Naive B cell (primary cell): ENCODE data around the gene CLEC14A. TPM values are rescaled to one million over a fixed set of nuclear protein-coding genes. Genes with fewer than 3 reads are reported as not detected.

Experiments used
- ATAC-seq, 2 donors: fragments of 150-1000 bp; cut with Tn5 transposase; 2 replicates each; pipeline ENCODE4 v1.10.0; 2021; ENCODE audit warnings: low read depth in 2 of 2, mild to moderate bottlenecking in 2 of 2, moderate library complexity in 2 of 2
- DNase-seq: peaks from one replicate; pipeline ENCODE4 v3.0.0; 2022
- H3K27ac Mint-ChIP-seq, 6 donors: one replicate each; pipeline ENCODE4 v1.8.0; 2020 to 2022; ENCODE audit warnings: mild to moderate bottlenecking in 6 of 6, mixed read lengths in 6 of 6, moderate library complexity in 5 of 6, inconsistent platforms in 2 of 6
- H3K27me3 Mint-ChIP-seq, 3 donors: one replicate each; pipeline ENCODE4 v1.8.0; 2021 to 2022; ENCODE audit warnings: mixed read lengths in 3 of 3, mild to moderate bottlenecking in 1 of 3
- H3K36me3 Mint-ChIP-seq, 2 donors: one replicate each; pipeline ENCODE4 v1.8.0; 2020 to 2022; ENCODE audit warnings: mixed read lengths in 2 of 2, inconsistent platforms in 1 of 2, mild to moderate bottlenecking in 1 of 2
- H3K4me1 Mint-ChIP-seq, 3 donors: one replicate each; pipeline ENCODE4 v1.8.0; 2020 to 2022; ENCODE audit warnings: mixed read lengths in 3 of 3, inconsistent platforms in 1 of 3, mild to moderate bottlenecking in 1 of 3, moderate library complexity in 1 of 3
- H3K4me3 Mint-ChIP-seq, 8 donors: one replicate each; pipeline ENCODE4 v1.8.0; 2020 to 2022; ENCODE audit warnings: mild to moderate bottlenecking in 8 of 8, mixed read lengths in 8 of 8, moderate library complexity in 8 of 8, inconsistent platforms in 2 of 8
- H3K9me3 Mint-ChIP-seq, 7 donors: one replicate each; pipeline ENCODE4 v1.8.0; 2020 to 2022; ENCODE audit warnings: mixed read lengths in 7 of 7, mild to moderate bottlenecking in 5 of 7, inconsistent platforms in 2 of 7, moderate library complexity in 1 of 7
- polyA plus RNA-seq, 6 donors: library from polyadenylated mRNA; unstranded; fragments of 300-500 nt; fragmentation: Illumina TruSeq; gene quantifications; one replicate each; pipeline ENCODE4 v1.2.3, GENCODE V29; 2021; ENCODE audit warnings: low read depth in 6 of 6

The CLEC14A gene
- polyA plus RNA-seq, 6 donors from 2014 or later, result not detected

DNA sequence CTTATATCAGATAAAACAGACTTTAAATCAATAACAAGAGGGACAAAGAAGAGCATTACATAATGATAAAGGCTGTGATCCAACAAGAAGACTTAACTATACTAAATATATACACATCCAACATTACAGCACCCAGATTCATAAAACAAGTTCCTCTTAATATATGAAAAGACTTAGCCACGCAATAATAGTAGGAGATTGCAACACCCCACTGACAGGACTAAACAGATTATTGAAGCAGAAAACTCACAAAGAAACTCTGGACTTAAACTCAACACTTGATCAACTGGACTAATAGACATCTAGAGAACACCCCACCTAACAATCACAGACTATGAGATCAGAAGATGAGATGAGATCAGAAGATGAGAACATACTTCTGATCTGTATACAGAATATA, 5.7 kb upstream of the CLEC14A start:
- Mint-ChIP-seq H3K36me3 (no peaks in the 10 kb centered on the region), H3K27ac (no peak overlapping the region), H3K9me3 (peaks cover 3 to 22% (median 11%) of the 10 kb centered on the region in 7 donors), H3K4me3 (no peak overlapping the region), H3K4me1 (no peaks in the 10 kb centered on the region), H3K27me3 (peaks cover 0 to 8% (median 1%) of the 10 kb centered on the region in 3 donors)
- ATAC-seq, result no peak
- no peak for DNase-seq

- Mint-ChIP-seq H3K9me3 (peaks cover 0 to 12% (median 4%) of the 10 kb centered on the region in 7 donors), H3K27ac (no peak overlapping the region), H3K27me3 (peaks cover 9 to 25% (median 21%) of the 10 kb centered on the region in 3 donors), H3K36me3 (no peaks in the 10 kb centered on the region), H3K4me3 (no peak overlapping the region), H3K4me1 (peaks cover 0 to 6% (median 0%) of the 10 kb centered on the region in 3 donors)
- no peak for DNase-seq
- ATAC-seq, result no peak
These were observed 1.6 kb upstream of the CLEC14A start for GRCh38 chr14:38257507-38257906.

DNA sequence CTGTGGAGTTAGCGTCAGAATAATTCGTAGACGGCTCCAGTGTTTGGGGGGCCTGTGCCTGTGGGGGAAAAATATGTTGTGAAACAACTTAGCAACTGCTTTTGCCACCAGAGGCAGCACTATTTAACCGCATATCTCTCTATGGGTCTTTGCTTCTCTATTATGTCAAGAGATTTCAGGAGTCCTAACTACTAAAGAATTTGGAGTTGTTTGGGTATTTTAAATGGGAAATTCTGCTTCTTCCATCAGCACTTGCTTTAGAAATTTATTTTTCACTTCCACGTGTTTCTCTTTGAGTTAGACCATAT, 594 bp upstream of the CLEC14A start:
- ATAC-seq (no peak), DNase-seq (no peak)
- Mint-ChIP-seq H3K27ac (no peak overlapping the region), H3K4me3 (peak overlapping the region in 5 of 8 donors; percentile 5 to 72 (median 64)), H3K9me3 (peaks cover 0 to 4% (median 2%) of the 10 kb centered on the region in 7 donors), H3K4me1 (peaks cover 0 to 6% (median 0%) of the 10 kb centered on the region in 3 donors), H3K36me3 (no peaks in the 10 kb centered on the region), H3K27me3 (peaks cover 9 to 25% (median 21%) of the 10 kb centered on the region in 3 donors)

GRCh38 chr14:38255408-38255672, 553 bp downstream of the CLEC14A start:
- DNase-seq (no peak), ATAC-seq (no peak)
- peaks cover 9 to 25% (median 21%) of the 10 kb centered on the region in 3 donors for H3K27me3 Mint-ChIP-seq
- no peak overlapping the region for H3K27ac Mint-ChIP-seq
- H3K4me1 Mint-ChIP-seq, result peaks cover 0 to 6% (median 0%) of the 10 kb centered on the region in 3 donors
- H3K4me3 Mint-ChIP-seq, result peak overlapping the region in 2 of 8 donors; percentile 8 to 37
- H3K9me3 Mint-ChIP-seq, result no peaks in the 10 kb centered on the region
- H3K36me3 Mint-ChIP-seq, result no peaks in the 10 kb centered on the region

GRCh38 chr14:38254571-38255407, 1.1 kb downstream of the CLEC14A start:
- peak overlapping the region in 2 of 8 donors; percentile 48 to 75 for H3K4me3 Mint-ChIP-seq
- no peak overlapping the region for H3K27ac Mint-ChIP-seq
- DNase-seq (no peak), ATAC-seq (no peak)
- no peaks in the 10 kb centered on the region for H3K36me3 Mint-ChIP-seq
- H3K27me3 Mint-ChIP-seq, result peaks cover 9 to 25% (median 21%) of the 10 kb centered on the region in 3 donors
- peaks cover 0 to 6% (median 0%) of the 10 kb centered on the region in 3 donors for H3K4me1 Mint-ChIP-seq
- no peaks in the 10 kb centered on the region for H3K9me3 Mint-ChIP-seq

DNA sequence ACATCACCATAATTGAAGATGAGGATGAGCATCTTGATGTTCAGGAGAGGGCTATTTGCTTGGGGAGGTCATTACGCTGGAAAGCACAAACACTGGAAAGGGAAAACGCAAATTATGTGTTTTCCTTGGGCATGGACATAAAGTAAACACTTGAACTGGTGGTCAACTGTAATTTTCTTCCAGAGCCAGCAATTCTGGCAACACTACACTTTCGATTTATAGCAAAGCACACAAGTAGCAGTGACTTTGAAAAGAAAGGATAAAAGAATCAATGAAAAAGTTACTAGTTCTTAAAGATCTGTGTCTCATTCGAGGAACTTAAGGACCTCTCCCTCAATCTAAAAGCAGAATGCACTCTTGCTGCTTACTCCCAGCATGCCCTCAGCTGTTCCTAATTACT, 2.2 kb downstream of the CLEC14A start:
- Mint-ChIP-seq H3K27ac (no peak overlapping the region), H3K9me3 (no peaks in the 10 kb centered on the region), H3K27me3 (peaks cover 9 to 25% (median 24%) of the 10 kb centered on the region in 3 donors), H3K36me3 (no peaks in the 10 kb centered on the region), H3K4me3 (no peak overlapping the region), H3K4me1 (peaks cover 0 to 6% (median 0%) of the 10 kb centered on the region in 3 donors)
- ATAC-seq (no peak), DNase-seq (no peak)

DNA sequence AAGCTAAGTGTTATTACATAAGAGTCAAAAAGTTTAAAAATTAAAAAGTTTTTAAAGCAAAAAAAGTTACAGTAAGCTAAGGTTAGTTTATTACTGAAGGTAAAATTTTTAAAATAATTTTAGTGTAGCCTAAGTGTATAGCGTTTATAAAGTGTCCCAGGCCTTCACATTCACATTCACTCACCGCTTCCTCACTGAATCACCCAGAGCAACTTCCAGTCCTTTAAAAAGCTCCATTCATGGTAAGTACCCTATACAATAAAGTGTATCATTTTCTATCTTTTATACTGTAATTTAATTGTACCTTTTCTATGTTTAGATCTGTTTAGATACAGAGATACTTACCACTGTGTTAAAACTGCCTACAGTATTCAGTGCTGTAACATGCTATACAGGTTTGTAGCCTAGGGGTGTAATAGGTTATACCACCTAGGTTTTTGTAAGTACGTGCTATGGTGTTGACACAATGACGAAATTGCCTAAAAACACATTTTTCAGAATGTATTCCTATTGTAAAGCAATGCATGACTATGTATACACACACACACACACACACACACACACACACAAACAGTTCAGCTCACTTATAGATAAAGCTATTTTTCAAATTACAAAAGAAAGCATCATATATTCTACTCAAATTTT, 3.7 kb downstream of the CLEC14A start:
- Mint-ChIP-seq H3K27me3 (peaks cover 9 to 25% (median 19%) of the 10 kb centered on the region in 3 donors), H3K9me3 (no peaks in the 10 kb centered on the region), H3K4me3 (no peak overlapping the region), H3K27ac (no peak overlapping the region), H3K4me1 (peaks cover 0 to 6% (median 0%) of the 10 kb centered on the region in 3 donors), H3K36me3 (no peaks in the 10 kb centered on the region)
- DNase-seq (no peak), ATAC-seq (no peak)

DNA sequence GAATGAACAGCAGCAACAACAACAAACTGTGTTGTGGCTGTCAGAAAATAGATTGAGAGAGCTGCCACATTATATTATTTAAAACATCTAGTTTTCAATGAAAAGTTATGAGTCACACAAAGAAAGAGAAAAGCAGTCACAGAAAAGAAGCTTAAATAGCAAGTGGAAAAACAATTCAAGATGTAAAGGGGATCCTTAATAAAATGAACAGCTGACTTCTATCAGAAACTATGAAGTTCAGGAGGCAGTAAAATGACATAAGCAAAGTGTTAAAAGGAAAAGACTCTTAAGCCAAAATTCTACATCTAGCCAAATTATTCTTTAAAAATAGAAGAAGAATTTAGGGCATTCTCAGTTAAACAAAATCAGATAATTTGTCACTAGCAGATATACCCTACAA, 5.6 kb downstream of the CLEC14A start:
- H3K27ac Mint-ChIP-seq, result peak overlapping the region in 2 of 6 donors; percentile 16 to 37
- peaks cover 9 to 17% (median 10%) of the 10 kb centered on the region in 3 donors for H3K27me3 Mint-ChIP-seq
- DNase-seq, result no peak
- H3K9me3 Mint-ChIP-seq, result no peaks in the 10 kb centered on the region
- no peak for ATAC-seq
- H3K36me3 Mint-ChIP-seq, result no peaks in the 10 kb centered on the region
- H3K4me3 Mint-ChIP-seq, result no peak overlapping the region
- no peaks in the 10 kb centered on the region for H3K4me1 Mint-ChIP-seq

DNA sequence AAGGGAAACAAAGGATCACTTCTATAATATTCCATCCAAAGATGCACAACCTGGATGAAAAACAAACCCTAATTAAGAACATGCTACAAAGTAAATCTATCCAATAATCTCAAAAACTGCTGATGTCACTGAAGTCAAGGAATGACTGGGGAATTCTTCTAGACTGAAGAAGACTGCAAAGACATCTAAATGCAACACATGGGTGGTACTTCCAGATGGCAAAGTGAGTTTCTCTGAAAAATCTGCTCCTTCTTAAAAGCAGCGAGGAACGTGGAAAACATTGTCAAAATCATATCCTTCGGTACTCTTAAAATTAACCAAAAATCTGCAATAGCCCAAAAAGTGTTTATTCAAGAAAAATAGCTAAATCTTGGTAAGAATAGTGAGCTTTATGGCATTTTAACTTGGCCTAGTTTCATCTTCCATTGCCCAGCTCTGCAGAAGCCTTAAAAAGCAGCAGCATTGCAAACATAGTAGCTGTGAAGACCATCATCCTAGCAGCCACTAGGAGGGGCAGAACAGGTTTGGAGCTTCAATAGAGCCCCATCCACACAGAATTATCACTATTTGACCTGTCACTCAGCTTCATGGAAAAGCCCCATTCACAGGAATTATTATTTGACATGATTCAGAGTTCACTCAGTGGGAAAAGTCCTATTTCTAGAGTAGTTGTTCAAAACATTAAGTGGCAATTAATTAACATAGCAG, 7.4 kb downstream of the CLEC14A start:
- Mint-ChIP-seq H3K4me1 (no peaks in the 10 kb centered on the region), H3K27ac (no peak overlapping the region), H3K9me3 (no peaks in the 10 kb centered on the region), H3K4me3 (no peak overlapping the region), H3K27me3 (peaks cover 0 to 3% (median 3%) of the 10 kb centered on the region in 3 donors), H3K36me3 (no peaks in the 10 kb centered on the region)
- no peak for ATAC-seq
- no peak for DNase-seq

GRCh38 chr14:38243696-38244240, 12.1 kb downstream of the CLEC14A start:
- no peaks in the 10 kb centered on the region for H3K36me3 Mint-ChIP-seq
- H3K27me3 Mint-ChIP-seq, result no peaks in the 10 kb centered on the region
- no peak for DNase-seq
- ATAC-seq, result no peak
- H3K9me3 Mint-ChIP-seq, result peaks cover 0 to 6% (median 0%) of the 10 kb centered on the region in 7 donors
- no peaks in the 10 kb centered on the region for H3K4me1 Mint-ChIP-seq
- no peak overlapping the region for H3K27ac Mint-ChIP-seq
- no peak overlapping the region for H3K4me3 Mint-ChIP-seq

GRCh38 chr14:38238878-38239277, 17.0 kb downstream of the CLEC14A start:
- DNase-seq (no peak), ATAC-seq (no peak)
- H3K27me3 Mint-ChIP-seq, result no peaks in the 10 kb centered on the region
- no peak overlapping the region for H3K4me3 Mint-ChIP-seq
- no peaks in the 10 kb centered on the region for H3K4me1 Mint-ChIP-seq
- H3K9me3 Mint-ChIP-seq, result peaks cover 0 to 12% (median 2%) of the 10 kb centered on the region in 7 donors
- no peak overlapping the region for H3K27ac Mint-ChIP-seq
- no peaks in the 10 kb centered on the region for H3K36me3 Mint-ChIP-seq

GRCh38 chr14:38238332-38238731, 17.6 kb downstream of the CLEC14A start:
- Mint-ChIP-seq H3K27me3 (no peaks in the 10 kb centered on the region), H3K9me3 (peaks cover 0 to 12% (median 2%) of the 10 kb centered on the region in 7 donors), H3K4me3 (no peak overlapping the region), H3K4me1 (no peaks in the 10 kb centered on the region), H3K27ac (no peak overlapping the region), H3K36me3 (no peaks in the 10 kb centered on the region)
- no peak for DNase-seq
- ATAC-seq, result no peak

DNA sequence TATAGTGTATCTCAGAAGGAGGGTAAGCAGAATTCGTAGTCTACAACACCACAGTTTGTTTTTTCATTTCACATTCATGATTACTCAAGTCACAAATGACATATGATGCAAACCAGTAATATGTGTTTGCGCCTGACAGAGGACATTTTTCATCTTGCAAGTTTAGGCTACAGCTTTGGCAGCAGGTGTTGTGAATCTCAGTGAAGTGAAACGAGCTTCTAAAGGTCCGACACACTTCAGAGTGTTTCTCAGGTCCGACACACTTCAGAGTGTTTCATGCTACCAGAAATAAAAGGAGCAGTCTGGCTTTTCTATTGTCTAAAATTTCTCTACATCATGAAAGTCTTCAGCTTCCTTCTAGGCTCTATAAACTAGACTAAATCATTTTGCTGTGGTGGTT, 22.7 kb downstream of the CLEC14A start:
- no peaks in the 10 kb centered on the region for H3K4me1 Mint-ChIP-seq
- no peaks in the 10 kb centered on the region for H3K36me3 Mint-ChIP-seq
- no peak overlapping the region for H3K27ac Mint-ChIP-seq
- ATAC-seq (no peak), DNase-seq (no peak)
- H3K4me3 Mint-ChIP-seq, result no peak overlapping the region
- H3K27me3 Mint-ChIP-seq, result no peaks in the 10 kb centered on the region
- peaks cover 0 to 14% (median 4%) of the 10 kb centered on the region in 7 donors for H3K9me3 Mint-ChIP-seq
